ENCODE data around the gene NPTX1.

DNA sequence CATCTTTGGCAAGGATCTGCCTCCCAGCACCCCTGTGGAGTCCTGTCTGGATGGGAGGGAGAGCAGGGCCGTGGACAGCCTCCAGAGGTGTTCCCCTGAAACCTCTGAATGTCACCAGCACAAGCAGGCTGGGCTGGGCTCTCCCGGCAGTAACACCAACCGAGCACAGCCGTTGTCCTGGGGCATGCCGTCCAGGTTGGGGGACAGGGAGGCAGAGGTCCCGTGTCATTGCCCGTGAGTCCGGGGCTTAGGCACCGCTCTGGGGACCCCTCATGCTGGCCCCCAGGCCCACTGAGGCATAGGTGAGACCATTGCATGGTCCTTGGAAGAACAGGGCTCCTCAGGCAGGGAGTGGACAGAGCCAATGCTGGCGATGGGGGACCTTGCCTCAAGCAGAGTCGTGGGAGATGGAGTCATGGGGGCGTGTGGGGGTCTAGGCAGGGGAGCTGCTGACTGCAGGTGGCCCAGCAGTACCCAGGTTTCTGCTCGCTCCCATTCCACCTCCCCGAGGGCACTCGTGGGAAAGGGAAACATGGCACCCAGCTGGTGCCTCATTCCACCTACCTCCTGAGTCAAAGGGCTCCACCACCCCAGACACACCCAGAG lies 44.0 kb downstream of the NPTX1 start:
- TF ChIP-seq, protein P1, sequence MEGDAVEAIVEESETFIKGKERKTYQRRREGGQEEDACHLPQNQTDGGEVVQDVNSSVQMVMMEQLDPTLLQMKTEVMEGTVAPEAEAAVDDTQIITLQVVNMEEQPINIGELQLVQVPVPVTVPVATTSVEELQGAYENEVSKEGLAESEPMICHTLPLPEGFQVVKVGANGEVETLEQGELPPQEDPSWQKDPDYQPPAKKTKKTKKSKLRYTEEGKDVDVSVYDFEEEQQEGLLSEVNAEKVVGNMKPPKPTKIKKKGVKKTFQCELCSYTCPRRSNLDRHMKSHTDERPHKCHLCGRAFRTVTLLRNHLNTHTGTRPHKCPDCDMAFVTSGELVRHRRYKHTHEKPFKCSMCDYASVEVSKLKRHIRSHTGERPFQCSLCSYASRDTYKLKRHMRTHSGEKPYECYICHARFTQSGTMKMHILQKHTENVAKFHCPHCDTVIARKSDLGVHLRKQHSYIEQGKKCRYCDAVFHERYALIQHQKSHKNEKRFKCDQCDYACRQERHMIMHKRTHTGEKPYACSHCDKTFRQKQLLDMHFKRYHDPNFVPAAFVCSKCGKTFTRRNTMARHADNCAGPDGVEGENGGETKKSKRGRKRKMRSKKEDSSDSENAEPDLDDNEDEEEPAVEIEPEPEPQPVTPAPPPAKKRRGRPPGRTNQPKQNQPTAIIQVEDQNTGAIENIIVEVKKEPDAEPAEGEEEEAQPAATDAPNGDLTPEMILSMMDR (IDR thresholded peaks at IDR 0.05), result no peak
- TF ChIP-seq EZH2 (IDR thresholded peaks at IDR 0.05; ENCODE audit: borderline replicate concordance, insufficient read depth, low read depth, low read length, poor library complexity, severe bottlenecking), result no peak
